A549 (cell line): Measurements from ENCODE around the gene PLXNB3. TPM values are rescaled to one million over a fixed set of nuclear protein-coding genes. Genes with fewer than 3 reads are reported as not detected.
A peak's percentile ranks its signal among the peaks of the same experiment; 100 is the strongest.

Experiments
- ATAC-seq, 2 experiments: fragments of 200-7000 bp in 1 of 2; fragments of >200 bp in 1 of 2; cut with Nextera tagmentation in 1 of 2; cut with Tn5 transposase in 1 of 2; 3 replicates each; pipeline versions ENCODE4 v1.8.0 to v1.9.1; 2018 to 2020; ENCODE audit warnings: mild to moderate bottlenecking in 1 of 2, moderate library complexity in 1 of 2
- CTCF ChIA-PET: fragments of 300-600 bp; sonication (Branson Sonifier 250); formaldehyde crosslinking; extraction: SDS; loops from one replicate; lab custom pipeline; 2021; ENCODE audit warnings: antibody characterized with exemption, inconsistent platforms; lab: Yijun Ruan, JAX
- POLR2A ChIA-PET: fragments of 350-600 bp; formaldehyde crosslinking; extraction: SDS; loops from one replicate; lab custom pipeline; 2021; ENCODE audit warnings: antibody characterized with exemption, inconsistent platforms; lab: Yijun Ruan, JAX
- DNase-seq, 2 experiments: peaks; one replicate each; pipeline versions ENCODE4 v3.0.0 to v3.0.0-alpha.2; 2011 to 2016; ENCODE audit warnings: low read depth in 1 of 2, low spot score in 1 of 2
- FAIRE-seq: peaks from 2 replicates; lab custom pipeline; 2011; peaks lifted over from hg19 to GRCh38; lab: Jason Lieb, UNC
- H3K27ac ChIP-seq, 2 experiments: fragments of >200 bp; sonication (Bioruptor Twin); formaldehyde crosslinking; 3 replicates each; pipeline ENCODE4 v1.5.1; 2016 to 2017
- H3K4me1 ChIP-seq: fragments of >200 bp; sonication (Bioruptor Twin); formaldehyde crosslinking; 3 replicates; pipeline ENCODE4 v1.6.1; 2016
- H3K4me2 ChIP-seq: fragments of >200 bp; sonication (Bioruptor Twin); formaldehyde crosslinking; 3 replicates; pipeline ENCODE4 v1.6.1; 2016
- H3K4me3 ChIP-seq: fragments of >200 bp; sonication (Bioruptor Twin); formaldehyde crosslinking; 3 replicates; pipeline ENCODE4 v1.5.1; 2016
- H3K9me3 ChIP-seq: fragments of >200 bp; sonication (Bioruptor Twin); formaldehyde crosslinking; 3 replicates; pipeline ENCODE4 v1.6.1; 2016
- BCL3 ChIP-seq: fragments of >200 bp; sonication (Bioruptor Twin); formaldehyde crosslinking; IDR thresholded peaks from 3 replicates; pipeline ENCODE4 v1.6.1; 2016
- CBX8 ChIP-seq: fragments of 200-600 bp; sonication (generic); IDR thresholded peaks from 2 replicates; pipeline ENCODE4 v1.6.1; 2016
- EHMT2 ChIP-seq: fragments of 200-600 bp; sonication (generic); IDR thresholded peaks from 2 replicates; pipeline ENCODE4 v1.6.1; 2016; ENCODE audit warnings: antibody characterized with exemption, low read depth, mild to moderate bottlenecking, moderate library complexity
- EP300 ChIP-seq, 2 experiments: fragments of >200 bp; sonication (Bioruptor Twin); formaldehyde crosslinking; IDR thresholded peaks; 2 replicates in 1 of 2; 3 replicates in 1 of 2; pipeline ENCODE4 v1.6.1; 2016 to 2017
- ESRRA ChIP-seq: fragments of 150-350 bp; IDR thresholded peaks from 2 replicates; pipeline ENCODE4 v1.6.1; 2014; ENCODE audit warnings: mild to moderate bottlenecking, low read length, borderline replicate concordance
- FOSB ChIP-seq: fragments of 250-450 bp; sonication (Bioruptor Pico); IDR thresholded peaks from 2 replicates; pipeline ENCODE4 v1.5.0; 2020; ENCODE audit warnings: mild to moderate bottlenecking, moderate library complexity
- GATA3 ChIP-seq: IDR thresholded peaks from 2 replicates; pipeline ENCODE4 v1.6.1; 2012; ENCODE audit warnings: borderline replicate concordance
- HES2 ChIP-seq: fragments of >200 bp; sonication (Bioruptor Twin); formaldehyde crosslinking; IDR thresholded peaks from 2 replicates; pipeline ENCODE4 v1.6.1; 2016
- HEYL ChIP-seq: fragments of 250-450 bp; sonication (Bioruptor Pico); IDR thresholded peaks from 2 replicates; pipeline ENCODE4 v1.8.0; 2021; ENCODE audit warnings: mild to moderate bottlenecking, moderate library complexity
- HOXB5 ChIP-seq: fragments of 250-450 bp; sonication (Bioruptor Pico); IDR thresholded peaks from 2 replicates; pipeline ENCODE4 v1.5.0; 2020; ENCODE audit warnings: mild to moderate bottlenecking, moderate library complexity
- MAX ChIP-seq: IDR thresholded peaks from 2 replicates; pipeline ENCODE4 v1.6.1; 2012
- MAZ ChIP-seq: fragments of 150-350 bp; IDR thresholded peaks from 2 replicates; pipeline ENCODE4 v1.6.1; 2014; ENCODE audit warnings: antibody characterized with exemption, low read depth, low read length, borderline replicate concordance
- RAD21 ChIP-seq, 2 experiments: fragments of >200 bp in 1 of 2; sonication (Bioruptor Twin) in 1 of 2; formaldehyde crosslinking in 1 of 2; IDR thresholded peaks in 1 of 2; conservative IDR thresholded peaks in 1 of 2; 2 replicates in 1 of 2; 3 replicates in 1 of 2; pipeline ENCODE4 v1.6.1; 2012 to 2018; ENCODE audit warnings: inconsistent platforms in 1 of 2
- RCOR1 ChIP-seq: fragments of 150-350 bp; IDR thresholded peaks from 2 replicates; pipeline ENCODE4 v1.6.1; 2014; ENCODE audit warnings: antibody characterized with exemption, low read length, low read depth
- RNF2 ChIP-seq: fragments of 200-600 bp; sonication (generic); IDR thresholded peaks from 2 replicates; pipeline ENCODE4 v1.6.1; 2016; ENCODE audit warnings: low read depth, mild to moderate bottlenecking, antibody characterized with exemption, moderate library complexity, borderline replicate concordance
- SREBF2 ChIP-seq: fragments of 450-650 bp; IDR thresholded peaks from 2 replicates; pipeline ENCODE4 v1.6.1; 2014; ENCODE audit warnings: mild to moderate bottlenecking, moderate library complexity
- TFCP2L1 ChIP-seq: fragments of 250-450 bp; sonication (Bioruptor Pico); IDR thresholded peaks from 2 replicates; pipeline ENCODE4 v1.5.0; 2021; ENCODE audit warnings: mild to moderate bottlenecking
- USF2 ChIP-seq: fragments of 450-650 bp; IDR thresholded peaks from 2 replicates; pipeline ENCODE4 v1.6.1; 2014; ENCODE audit warnings: antibody characterized with exemption
- ZC3H11A ChIP-seq: fragments of 450-650 bp; IDR thresholded peaks from 2 replicates; pipeline ENCODE4 v1.6.1; 2014; ENCODE audit warnings: antibody characterized with exemption, mild to moderate bottlenecking
- ZFP36 ChIP-seq: fragments of 450-650 bp; IDR thresholded peaks from 2 replicates; pipeline ENCODE4 v1.6.1; 2014; ENCODE audit warnings: borderline replicate concordance; ENCODE audit not compliant: partially characterized antibody
- ZSCAN20 ChIP-seq: fragments of 250-450 bp; sonication (Bioruptor Pico); IDR thresholded peaks from 2 replicates; pipeline ENCODE4 v1.8.0; 2022; ENCODE audit warnings: mild to moderate bottlenecking, moderate library complexity
- WGBS: methylation state at CpG from one replicate; pipeline ENCODE4 v1.1.6; 2017; ENCODE audit errors: missing lambda C conversion rate; 5-methylcytosine and 5-hydroxymethylcytosine counted together
- polyA plus RNA-seq, 4 experiments: library from polyadenylated mRNA; depleted of rRNA in 3 of 4; stranded (reverse); fragments of >200 nt; fragmentation: RNase III in 1 of 4; extraction: RNeasy Plus Mini Kit Qiagen cat#74134 plus additional on column Dnase treatment in 1 of 4; gene quantifications; 2 replicates in 3 of 4; 3 replicates in 1 of 4; pipeline ENCODE4 v1.2.3, GENCODE V29; 2011 to 2017
- TF ChIP-seq, protein P1 (sequence below): fragments of 250-450 bp; sonication (Bioruptor Pico); IDR thresholded peaks from 2 replicates; pipeline ENCODE4 v1.5.0; 2020; ENCODE audit warnings: low read depth, mild to moderate bottlenecking, moderate library complexity
- TF ChIP-seq, protein P2 (sequence below): IDR thresholded peaks from 2 replicates; pipeline ENCODE4 v1.6.1; 2012; ENCODE audit warnings: low read depth, borderline replicate concordance
- TF ChIP-seq, protein P3 (sequence below): IDR thresholded peaks from 2 replicates; pipeline ENCODE4 v1.6.1; 2012

PLXNB3 gene
- polyA plus RNA-seq, 2 of the 4 experiments (the other 2 are of a cell fraction): 1.1 to 2.5 TPM

GRCh38 chrX:153791104-153791852 lies 27.2 kb downstream of the PLXNB3 start:
- FAIRE-seq: no peak
- Histone ChIP-seq H3K4me1 (peaks cover 14% of the 10 kb centered on the region; the same call in 2 of the 3 replicates), H3K4me2 (no peak overlapping the region), H3K4me3 (no peak overlapping the region), H3K9me3 (no peaks in the 10 kb centered on the region), H3K27ac (no peak overlapping the region)
- POLR2A ChIA-PET: no interaction called here
- no peak for ATAC-seq
- WGBS: 93% methylated on average over 13 of the region's 17 CpGs
- TF ChIP-seq, protein P1, sequence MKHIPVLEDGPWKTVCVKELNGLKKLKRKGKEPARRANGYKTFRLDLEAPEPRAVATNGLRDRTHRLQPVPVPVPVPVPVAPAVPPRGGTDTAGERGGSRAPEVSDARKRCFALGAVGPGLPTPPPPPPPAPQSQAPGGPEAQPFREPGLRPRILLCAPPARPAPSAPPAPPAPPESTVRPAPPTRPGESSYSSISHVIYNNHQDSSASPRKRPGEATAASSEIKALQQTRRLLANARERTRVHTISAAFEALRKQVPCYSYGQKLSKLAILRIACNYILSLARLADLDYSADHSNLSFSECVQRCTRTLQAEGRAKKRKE (CRISPR knock-in tag): no peak
- TF ChIP-seq CBX8 (no peak), EHMT2 (no peak), HEYL (no peak), TFCP2L1 (CRISPR knock-in tag) (no peak), RAD21 (conservative IDR thresholded peaks at IDR 0.05 in 1 of 2, IDR thresholded peaks at IDR 0.05 in 1 of 2) (no peak), ZC3H11A (no peak), MAX (no peak), ZSCAN20 (CRISPR knock-in tag) (no peak), MAZ (no peak)
- TF ChIP-seq, protein P2, sequence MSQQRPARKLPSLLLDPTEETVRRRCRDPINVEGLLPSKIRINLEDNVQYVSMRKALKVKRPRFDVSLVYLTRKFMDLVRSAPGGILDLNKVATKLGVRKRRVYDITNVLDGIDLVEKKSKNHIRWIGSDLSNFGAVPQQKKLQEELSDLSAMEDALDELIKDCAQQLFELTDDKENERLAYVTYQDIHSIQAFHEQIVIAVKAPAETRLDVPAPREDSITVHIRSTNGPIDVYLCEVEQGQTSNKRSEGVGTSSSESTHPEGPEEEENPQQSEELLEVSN: no peak
- CTCF ChIA-PET: interaction anchor here (0.8 to 2.0 kb wide), 2 partner anchors 27 to 28 kb away, joined by 3 to 5 read pairs; partner anchors contain the start of gene PLXNB3
- no peak for DNase-seq

- ATAC-seq: no peak
- TF ChIP-seq FOSB (CRISPR knock-in tag) (no peak), RNF2 (no peak), EP300 (IDR thresholded peaks at IDR 0.05) (no peak), BCL3 (no peak), HOXB5 (CRISPR knock-in tag) (no peak), SREBF2 (no peak), GATA3 (no peak), RCOR1 (no peak), ZSCAN20 (CRISPR knock-in tag) (no peak), HES2 (no peak), USF2 (no peak), MAX (no peak), ESRRA (no peak), ZFP36 (no peak), EHMT2 (no peak)
- TF ChIP-seq, protein P3, sequence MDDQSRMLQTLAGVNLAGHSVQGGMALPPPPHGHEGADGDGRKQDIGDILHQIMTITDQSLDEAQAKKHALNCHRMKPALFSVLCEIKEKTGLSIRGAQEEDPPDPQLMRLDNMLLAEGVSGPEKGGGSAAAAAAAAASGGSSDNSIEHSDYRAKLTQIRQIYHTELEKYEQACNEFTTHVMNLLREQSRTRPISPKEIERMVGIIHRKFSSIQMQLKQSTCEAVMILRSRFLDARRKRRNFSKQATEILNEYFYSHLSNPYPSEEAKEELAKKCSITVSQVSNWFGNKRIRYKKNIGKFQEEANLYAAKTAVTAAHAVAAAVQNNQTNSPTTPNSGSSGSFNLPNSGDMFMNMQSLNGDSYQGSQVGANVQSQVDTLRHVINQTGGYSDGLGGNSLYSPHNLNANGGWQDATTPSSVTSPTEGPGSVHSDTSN: no peak
- TF ChIP-seq, protein P1 (CRISPR knock-in tag): no peak
- H3K9me3 ChIP-seq: no peaks in the 10 kb centered on the region
- ChIA-PET POLR2A (no interaction called here), CTCF (interaction anchor here (1.0 to 2.2 kb wide), 3 partner anchors 28 to 155 kb away, joined by 3 to 7 read pairs (median 5); partner anchors contain the start of gene PLXNB3)
- FAIRE-seq: no peak
- DNase-seq: no peak
- H3K4me1 ChIP-seq: peaks cover 15% of the 10 kb centered on the region; the same call in 2 of the 3 replicates
- H3K27ac ChIP-seq: no peak overlapping the region
- no peak overlapping the region for H3K4me3 ChIP-seq
- peak overlapping the region; percentile 94 for H3K4me2 ChIP-seq
- WGBS: 68% methylated on average over 3 of the region's 6 CpGs
Measured at GRCh38 chrX:153792368-153792767, 28.3 kb downstream of the PLXNB3 start.
